Thyroid gland (tissue), 4 donors: ENCODE results near the gene ZSCAN1.

Experiments used
- CTCF ChIP-seq, 6 experiments: fragments of 200-600 bp in 3 of 6; fragments of 450-650 bp in 3 of 6; sonication (generic) in 3 of 6; IDR thresholded peaks; one replicate each; pipeline ENCODE4 v1.5.1; 2016 to 2019; ENCODE audit warnings: antibody characterized with exemption in 6 of 6, mild to moderate bottlenecking in 2 of 6, inconsistent platforms in 1 of 6, moderate library complexity in 1 of 6
- POLR2A ChIP-seq, 2 donors: fragments of 450-650 bp; IDR thresholded peaks; one replicate each; pipeline ENCODE4 v1.6.1; 2017; ENCODE audit warnings: antibody characterized with exemption in 2 of 2, mild to moderate bottlenecking in 2 of 2, moderate library complexity in 1 of 2

GRCh38 chr19:57992841-57993240 lies 41.0 kb upstream of the ZSCAN1 start:
- TF ChIP-seq CTCF (IDR thresholded peaks at IDR 0.05) (no peak), POLR2A (IDR thresholded peaks at IDR 0.05) (no peak)
